HPDE6-E6E7 (cell line): ENCODE results near the gene CNST.
"Not testable (repeated sequence)": the region's sequence is repeated elsewhere in the genome, so short reads cannot be mapped to it uniquely, and the experiment has no call there.

Source experiments
- DNase-seq: peaks from one replicate; pipeline ENCODE4 v3.0.0; 2011; ENCODE audit warnings: missing footprints; ENCODE audit errors: extremely low spot score

CNST gene

DNA sequence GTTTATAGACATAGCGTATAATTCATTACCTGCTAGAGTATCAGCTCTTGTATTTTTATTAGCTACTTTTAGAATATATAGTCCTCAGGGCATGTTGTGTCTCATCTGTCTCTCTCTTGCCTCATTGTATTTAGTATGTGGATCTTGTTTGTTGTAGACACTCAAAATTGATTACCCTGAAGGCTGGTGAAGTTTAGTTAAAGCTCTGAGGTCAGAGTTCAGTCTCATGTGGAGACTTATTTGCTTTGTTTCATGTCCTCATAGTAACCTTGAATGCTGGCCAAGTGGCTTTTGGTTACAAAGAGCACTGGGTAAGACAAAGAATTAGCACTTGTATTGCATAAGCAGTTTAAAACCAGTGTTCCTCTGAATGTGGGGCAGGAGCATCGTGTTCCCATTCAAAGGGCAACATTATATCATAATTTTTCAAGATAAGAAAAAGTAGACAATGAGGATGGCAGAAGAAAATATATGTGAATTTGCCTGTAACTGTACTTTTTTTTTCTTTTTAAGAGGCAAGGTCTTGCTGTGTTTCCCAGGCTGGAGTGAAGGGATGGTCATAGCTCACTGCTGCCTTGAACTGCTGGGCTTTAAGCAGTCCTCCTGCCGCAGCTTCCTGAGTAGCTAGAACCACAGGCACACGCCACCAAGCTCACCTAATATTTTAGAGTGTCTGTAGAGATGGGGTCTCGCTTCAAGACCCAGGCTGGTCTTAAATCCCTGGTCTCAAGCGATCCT lies 17.4 kb downstream of the CNST start:
- DNase-seq: no peak

DNA sequence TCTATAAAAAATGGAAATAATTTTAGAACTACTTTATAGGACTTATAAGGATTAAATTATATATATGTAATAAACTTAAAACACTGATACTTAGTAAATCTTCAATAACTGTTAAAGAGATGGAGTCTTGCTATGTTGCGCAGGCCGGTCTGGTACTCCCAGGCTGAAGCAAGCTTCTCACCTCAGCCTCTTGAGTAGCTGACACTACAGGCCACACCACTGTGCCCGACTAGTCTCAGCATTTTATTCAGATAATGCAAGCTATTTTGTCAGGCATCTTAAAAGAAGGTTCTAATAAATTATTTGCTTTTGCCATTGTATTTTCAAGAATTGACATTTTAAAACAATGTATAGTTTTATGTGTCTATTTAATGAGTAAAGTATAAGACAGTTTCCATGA lies 20.8 kb downstream of the CNST start:
- DNase-seq: no peak

DNA sequence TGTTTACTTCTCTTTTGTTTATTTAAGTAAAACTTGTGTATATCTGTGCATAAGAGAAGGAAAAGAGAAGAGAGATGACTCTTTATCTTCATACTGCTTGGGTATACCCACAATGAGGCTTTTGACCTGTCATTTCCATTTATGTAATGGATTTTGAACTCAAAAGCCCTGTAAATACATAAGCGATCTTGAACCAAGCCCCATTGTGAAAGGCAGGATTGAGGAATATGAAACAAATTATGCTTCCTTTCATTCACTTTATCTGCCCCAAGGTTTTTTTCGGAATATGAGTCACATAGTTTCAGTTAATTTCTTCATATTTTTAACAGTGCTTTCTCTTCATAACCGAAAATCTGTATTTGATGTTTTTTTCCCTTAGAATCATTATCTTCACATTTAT lies 21.4 kb downstream of the CNST start:
- no peak for DNase-seq

DNA sequence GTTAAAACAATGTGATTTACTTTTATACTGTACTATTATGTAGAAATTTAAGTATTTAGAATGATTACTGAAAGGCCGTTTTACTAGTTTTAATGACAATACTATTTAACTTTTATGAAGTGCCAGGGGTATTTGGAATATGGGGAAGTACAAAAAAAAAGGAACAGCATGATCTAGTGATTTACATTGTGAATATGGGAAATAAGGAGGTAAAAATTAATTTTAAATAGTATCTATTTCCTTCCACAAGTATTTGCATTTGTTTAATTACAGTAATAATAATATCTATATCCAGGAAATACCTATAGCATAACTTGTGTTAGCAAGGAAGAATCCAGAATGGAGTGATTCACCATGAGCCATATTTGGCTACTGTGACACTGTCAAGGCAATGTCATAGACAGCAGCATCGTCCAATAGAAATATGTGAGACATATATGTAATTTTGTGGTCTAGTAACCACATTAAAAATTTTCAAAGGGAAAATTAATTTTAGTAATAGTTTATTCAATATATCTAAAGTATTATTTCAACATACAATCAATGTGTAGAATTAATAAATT lies 22.0 kb downstream of the CNST start:
- no peak for DNase-seq

DNA sequence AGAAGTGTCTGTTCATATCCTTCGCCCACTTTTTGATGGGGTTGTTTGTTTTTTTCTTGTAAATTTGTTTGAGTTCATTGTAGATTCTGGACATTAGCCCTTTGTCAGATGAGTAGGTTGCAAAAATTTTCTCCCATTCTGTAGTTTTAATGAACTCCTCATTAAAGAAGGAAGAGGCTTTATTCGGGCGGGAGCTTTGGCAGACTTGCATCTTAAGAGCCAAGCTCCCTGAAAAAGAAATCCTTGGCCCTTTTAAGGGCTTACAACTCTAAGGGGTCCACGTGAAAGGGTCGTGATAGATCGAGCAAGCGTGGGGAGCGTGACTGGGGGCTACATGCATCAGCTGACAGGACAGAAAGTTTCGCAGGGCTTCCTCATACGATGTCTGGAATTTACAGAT lies 23.7 kb downstream of the CNST start:
- DNase-seq: not testable (repeated sequence)

DNA sequence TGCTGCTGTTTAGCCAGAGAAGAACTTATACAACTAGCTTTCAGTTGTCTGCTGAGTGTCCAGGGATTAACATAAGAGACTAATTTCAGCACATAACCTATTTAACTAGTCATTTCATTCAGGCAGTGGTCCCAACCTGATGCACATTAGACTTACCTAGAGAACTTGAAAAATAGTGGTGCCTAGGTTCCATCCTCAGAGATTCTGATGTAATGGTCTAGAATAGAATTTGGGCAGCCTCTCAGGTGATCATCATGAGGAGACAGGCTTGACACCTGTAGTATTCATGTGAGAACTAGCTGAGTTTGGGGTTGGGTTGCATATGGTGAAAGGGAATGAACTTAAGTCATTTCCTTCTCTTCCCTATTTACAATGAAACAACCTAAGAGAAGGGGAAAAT lies 24.8 kb downstream of the CNST start:
- DNase-seq: no peak

DNA sequence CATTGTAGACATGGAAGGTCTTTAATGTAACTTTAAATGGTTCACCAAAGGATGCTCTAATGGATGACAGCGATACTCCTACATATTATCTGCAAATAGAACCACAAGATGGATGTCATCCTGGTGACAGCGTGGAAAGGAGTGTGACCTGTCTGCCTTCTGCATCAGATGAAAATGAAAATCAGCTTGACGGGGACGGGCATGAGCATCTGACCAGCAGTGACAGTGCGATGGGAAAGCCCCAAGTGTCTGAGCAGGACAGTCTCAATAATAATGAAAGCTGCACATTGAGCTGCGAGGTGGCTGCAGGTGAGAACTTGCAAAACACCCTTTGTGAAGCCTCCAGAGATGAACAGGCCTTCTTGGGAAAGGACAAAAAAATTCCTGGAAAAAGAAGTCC lies 25.2 kb downstream of the CNST start:
- DNase-seq: no peak

DNA sequence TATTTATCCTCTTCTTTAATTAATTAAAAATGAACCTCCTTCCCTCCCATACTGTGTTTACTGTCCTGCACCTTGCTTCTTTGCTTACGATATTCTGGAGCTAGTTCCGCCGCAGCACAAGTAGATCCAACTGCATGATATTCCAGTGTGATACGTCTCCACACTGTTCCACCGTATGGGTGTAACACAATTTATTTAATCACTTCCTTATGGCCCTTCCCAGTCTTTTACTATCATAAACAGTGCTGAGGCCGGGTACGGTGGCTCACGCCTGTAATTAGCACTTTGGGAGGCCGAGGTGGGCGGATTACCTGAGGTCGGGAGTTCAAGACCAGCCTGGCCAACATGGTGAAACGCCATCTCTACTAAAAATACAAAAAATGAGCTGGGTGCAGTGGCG lies 25.7 kb downstream of the CNST start:
- DNase-seq: no peak

DNA sequence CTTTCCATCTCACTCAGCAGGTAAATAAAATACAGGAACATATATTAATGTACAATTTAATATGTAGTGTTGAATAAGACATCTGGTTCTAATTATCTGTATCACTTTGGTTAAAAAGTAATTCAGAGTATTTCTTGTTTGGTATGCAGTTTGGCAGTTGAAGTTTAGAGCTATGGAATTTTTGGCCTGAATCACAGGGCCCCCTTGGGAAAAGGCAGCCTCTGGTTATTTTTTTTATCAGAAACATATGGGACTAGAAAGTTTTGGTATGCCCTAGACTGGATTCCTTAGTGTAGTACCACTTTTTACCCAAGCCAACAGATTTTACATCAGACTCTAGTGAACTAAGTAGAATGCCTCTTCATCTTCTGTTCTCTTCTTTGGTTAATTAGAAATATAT lies 26.4 kb downstream of the CNST start:
- no peak for DNase-seq

DNA sequence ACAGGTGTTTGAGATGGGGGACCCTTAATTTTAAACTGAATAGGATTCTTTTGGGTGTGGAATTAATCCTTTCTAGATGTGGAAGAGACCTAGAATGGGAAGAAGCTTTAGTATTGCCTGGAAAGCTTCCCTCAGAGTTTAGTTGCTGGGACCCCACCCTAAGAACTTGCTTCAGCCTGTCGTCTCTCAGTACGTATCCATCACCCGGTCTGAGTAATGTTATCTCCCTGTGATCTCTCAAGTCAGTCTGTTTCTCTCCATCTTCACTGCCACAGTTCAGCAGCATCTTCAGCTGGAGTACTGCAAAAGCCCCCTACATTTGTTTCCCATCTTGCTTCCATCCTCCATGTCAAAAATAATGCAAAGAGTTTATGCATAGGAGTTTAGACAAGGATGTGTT lies 28.9 kb downstream of the CNST start:
- no peak for DNase-seq

DNA sequence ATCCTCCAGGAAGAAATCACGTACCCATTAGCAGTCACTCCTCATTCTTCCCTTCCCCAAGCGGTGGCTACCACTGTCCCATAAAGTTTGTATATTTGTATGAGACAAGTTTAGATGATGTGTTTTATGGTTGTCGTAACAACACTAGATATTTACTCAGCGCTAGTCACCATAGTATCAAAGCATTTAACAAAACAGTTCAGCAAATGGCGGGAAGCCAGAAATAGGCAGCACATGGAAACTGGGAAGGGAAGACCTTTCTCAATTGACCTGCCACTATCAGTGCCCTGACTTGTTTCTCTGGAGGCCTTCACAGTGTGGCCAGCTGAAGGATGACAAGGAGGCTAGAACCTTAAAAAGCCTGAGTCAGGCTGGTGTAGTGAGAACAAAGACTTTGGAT lies 31.1 kb downstream of the CNST start:
- DNase-seq: no peak

DNA sequence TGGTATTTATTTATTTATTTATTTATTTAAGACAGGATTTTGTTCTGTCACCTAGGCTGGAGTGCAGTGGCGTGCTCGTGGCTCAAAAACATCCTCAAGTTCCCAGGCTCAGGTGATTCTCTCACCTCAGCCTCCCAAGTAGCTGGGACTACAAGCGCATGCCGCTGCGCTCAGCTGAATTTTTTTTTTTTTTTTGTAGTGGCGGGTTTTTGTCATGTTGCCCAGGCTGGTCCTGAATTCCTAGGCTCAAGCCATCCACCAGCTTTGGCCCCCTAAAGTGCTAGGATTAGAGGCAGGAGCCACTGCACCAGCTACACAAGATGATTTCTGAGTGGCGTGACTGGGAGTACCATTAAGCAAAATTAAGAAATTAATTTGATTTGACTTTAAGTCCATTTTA lies 31.7 kb downstream of the CNST start:
- no peak for DNase-seq

DNA sequence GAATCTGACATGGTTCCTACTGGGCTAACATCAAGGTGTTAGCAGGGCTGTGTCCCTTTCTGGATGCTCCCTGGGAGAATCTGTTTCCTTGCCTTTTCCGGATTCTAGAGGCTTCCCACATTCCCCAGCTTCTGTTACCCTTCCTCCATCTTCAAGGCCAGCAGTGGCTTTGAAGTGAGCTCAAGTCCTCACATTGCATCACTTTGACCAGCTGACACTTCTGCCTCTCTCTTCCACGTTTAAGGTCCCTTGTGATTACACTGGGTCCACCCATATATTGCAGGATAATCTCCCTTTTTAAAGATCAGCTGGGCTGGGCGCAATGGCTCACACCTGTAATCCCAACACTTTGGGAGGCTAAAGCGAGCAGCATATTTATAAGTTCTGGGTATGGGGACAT lies 33.1 kb downstream of the CNST start:
- DNase-seq: no peak

DNA sequence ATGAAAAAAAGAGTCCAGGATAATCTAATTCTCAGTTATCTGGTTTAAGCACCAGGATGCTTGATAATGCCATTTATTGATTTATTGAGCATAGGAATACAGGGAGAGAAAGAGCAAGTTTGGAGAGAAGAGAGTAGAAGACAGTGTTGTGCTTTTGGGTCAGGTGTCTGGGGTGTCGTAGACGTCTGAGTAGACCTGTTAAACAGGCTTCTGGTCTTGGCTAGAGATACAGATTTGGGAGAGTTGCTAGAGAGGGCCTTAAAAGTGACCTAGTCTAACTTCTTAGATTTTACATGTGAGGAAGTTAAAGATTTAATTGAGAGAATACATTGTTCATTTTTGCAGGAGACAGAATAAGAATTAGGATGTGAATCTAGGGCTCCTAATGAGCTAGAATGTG lies 34.3 kb downstream of the CNST start:
- DNase-seq: no peak

DNA sequence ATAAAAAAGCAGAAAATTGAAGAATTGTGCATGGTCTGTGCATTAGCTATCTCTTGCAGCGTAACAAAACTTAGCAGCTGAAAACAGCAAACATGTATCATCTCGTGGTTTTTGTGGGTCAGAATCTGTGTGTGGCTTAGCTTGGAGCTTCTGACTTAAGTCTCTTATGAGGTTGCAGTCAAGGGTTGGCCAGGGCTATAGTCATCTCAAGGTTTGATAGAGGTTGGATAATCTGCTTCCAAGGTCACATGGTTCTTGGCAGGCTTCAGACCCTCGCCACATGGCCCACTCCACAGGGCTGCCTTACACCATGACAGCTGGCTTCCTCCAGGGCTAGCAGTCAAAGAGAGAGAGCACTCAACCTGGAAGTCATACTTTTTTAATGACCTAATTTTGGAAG lies 35.9 kb downstream of the CNST start:
- DNase-seq: no peak

DNA sequence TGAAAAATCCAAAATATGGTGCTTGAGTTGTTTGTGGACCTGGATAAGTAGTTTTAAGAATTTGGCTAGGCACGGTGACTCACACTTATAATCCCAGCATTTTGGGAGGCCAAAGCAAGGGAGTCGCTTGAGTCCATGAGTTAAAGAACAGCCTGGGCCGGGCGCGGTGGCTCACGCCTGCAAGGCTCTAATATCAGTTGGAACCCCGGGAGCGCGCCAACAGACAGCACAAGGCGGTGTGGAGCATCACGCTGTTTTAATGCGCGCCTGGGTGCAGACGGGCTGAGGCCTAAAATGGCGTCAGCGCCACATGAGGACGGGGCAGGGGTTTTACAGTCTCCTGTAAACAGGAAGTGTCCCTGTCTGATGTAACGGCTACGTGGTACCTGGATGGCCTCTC lies 39.0 kb downstream of the CNST start:
- not testable (repeated sequence) for DNase-seq

DNA sequence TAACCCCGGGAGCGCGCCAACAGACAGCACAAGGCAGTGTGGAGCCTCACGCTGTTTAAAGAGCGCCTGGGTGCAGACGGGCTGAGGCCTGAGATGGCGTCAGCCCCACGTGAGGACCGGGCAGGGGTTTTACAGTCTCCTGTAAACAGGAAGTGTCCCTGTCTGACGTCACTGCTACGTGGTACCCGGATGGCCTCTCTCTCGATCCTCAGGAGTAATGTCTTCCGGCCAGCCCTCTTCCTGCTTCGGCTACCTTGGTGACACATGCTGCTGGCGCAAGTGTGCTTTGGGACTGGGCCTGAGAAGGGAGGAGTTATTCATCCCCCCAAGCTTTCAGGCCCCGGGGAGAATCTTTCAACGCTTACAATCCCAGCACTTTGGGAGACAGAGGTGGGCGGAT lies 41.2 kb downstream of the CNST start:
- no peak for DNase-seq

DNA sequence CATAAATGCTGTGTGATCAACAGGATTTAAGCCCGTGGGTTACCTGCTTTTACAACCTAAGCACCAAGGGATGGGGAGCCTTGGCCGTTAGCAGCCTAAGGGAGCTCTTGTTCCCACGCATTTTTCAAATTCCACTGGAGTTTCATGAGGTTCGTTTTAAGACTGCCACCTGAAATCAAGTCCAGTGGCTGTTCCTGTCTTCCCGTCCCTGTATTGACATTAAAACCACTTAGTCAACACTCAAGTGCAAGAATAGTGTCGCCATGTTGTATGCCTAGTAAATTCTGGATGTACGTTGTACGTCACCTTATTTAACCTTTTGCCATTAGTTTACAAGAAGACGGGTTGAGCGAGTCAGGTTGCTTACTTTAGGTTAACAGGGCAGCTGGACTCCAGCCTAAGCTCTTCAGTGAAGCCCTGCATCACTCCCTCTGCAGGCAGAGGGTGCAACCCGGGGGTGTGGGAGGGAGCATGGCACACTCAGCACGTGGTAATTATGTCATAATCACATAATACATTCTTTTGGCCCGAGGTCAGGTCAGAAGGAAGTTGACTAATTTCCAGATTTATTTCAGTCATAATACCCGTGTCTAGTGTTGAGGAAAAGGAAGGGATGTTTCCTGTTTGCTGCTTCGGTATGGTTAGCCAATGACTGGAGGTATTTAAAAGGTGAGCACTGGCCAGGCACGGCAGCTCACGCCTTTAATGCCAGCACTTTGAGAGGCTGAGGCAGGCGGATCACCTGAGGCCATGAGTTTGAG lies 42.5 kb downstream of the CNST start:
- DNase-seq: peak; percentile 88

DNA sequence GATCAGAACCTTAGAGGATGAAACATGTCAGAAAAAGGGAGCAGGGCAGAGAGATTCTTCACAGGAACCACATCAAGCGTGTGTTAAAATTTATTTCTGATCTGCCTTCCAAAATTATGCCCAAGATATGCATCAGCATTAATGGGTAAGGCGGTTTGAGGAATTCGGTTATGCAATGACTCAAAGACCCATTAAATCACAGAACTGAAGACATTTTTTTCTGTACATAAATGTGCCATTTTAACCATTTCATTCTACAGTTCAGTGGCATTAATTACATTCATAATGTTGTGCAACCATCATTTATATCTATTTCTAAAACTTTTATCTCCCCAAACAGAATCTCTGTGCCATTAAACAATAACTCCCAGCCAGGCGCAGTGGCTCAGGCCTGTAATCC lies 43.4 kb downstream of the CNST start:
- no peak for DNase-seq

DNA sequence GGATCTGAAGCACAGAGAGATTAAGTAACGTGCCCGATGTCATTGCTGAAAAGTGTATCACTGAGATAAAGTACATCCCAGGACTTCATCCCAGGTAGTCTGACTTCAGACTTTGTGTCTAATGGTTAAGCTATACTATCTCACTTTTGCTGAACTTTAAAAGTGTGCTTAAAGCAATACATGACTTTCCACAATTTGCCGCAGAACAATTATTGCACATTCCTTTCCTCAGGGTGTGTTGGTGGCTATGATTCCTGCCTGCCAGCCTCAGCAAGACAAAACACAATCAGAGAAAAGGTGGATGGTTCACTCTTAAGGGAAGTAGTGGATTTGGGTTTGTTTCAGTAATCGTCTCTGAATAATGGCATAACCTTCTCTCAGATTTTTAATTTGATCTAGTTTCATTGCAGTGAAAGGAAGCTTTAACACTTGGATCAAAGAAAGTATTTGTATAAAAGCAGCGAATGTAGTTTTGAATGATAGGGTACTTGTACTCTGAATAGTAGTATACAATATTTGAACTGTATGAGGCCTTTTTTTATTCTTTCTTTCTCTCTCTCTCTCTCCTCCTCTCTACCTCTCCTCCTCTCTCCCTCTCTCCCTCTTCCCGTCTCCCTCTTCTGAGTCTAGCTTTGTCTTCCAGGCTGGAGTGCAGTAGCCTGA lies 47.0 kb downstream of the CNST start:
- no peak for DNase-seq

DNA sequence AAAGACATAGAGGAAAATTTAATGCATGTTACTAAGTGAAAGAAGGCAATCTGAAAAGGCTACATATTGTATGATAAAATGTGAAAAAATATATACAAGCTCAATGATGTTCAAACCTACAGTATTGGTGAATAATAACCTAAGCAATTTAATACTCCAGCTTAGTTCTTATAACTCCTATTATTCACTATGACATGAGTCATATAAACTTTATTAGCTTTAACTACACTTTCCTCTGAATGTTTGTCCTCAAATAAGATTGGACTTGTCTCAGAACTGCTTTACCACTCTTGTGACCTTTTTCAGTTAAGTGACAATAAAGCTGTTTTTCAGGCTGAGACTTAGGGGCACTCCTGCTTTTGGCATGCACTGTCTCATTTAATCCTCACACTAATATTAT lies 50.9 kb downstream of the CNST start:
- no peak for DNase-seq

DNA sequence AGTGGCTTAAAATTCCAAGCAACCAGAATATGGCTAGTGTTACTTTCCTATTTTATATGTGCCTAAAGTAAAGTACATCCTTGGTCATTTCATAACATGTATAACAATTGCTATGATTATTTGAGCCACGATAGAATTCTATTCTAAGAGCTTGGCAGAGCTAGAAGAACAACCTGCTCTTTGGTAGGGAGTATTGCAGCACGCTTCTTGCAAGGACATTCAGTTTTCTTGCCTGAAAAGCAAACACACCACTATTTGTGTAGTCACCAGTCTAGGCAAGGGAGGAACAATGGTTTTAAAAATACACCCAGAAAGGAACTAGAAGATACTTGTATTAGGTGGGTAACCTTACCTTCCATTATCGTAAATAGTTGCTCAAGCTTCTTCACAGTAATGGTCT lies 51.5 kb downstream of the CNST start:
- no peak for DNase-seq
